Measurements from ENCODE around the gene TUBA8. TPM values are rescaled to one million over a fixed set of nuclear protein-coding genes. Genes with fewer than 3 reads are reported as not detected.

The TUBA8 gene
- total RNA-seq, 4 donors from 2014 or later = 7.5 to 16.5 (median 14.0) TPM

- H3K4me3 ChIP-seq = no peak overlapping the region
- H3K36me3 ChIP-seq = peaks cover 24 to 59% (median 50%) of the 10 kb centered on the region in 4 donors
- no peaks in the 10 kb centered on the region for H3K9me3 ChIP-seq
- intact Hi-C loops (cut with DNase I) = no loop called here
- DNase-seq (ENCODE audit: extremely low spot score) = no peak
- WGBS = 89% methylated on average over 8 of the region's 8 CpGs
- peak overlapping the region; percentile 84 to 90 (median 89) for H3K27ac ChIP-seq (replicated peaks in 1 of 4)
- TF ChIP-seq, protein P1, sequence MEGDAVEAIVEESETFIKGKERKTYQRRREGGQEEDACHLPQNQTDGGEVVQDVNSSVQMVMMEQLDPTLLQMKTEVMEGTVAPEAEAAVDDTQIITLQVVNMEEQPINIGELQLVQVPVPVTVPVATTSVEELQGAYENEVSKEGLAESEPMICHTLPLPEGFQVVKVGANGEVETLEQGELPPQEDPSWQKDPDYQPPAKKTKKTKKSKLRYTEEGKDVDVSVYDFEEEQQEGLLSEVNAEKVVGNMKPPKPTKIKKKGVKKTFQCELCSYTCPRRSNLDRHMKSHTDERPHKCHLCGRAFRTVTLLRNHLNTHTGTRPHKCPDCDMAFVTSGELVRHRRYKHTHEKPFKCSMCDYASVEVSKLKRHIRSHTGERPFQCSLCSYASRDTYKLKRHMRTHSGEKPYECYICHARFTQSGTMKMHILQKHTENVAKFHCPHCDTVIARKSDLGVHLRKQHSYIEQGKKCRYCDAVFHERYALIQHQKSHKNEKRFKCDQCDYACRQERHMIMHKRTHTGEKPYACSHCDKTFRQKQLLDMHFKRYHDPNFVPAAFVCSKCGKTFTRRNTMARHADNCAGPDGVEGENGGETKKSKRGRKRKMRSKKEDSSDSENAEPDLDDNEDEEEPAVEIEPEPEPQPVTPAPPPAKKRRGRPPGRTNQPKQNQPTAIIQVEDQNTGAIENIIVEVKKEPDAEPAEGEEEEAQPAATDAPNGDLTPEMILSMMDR (IDR thresholded peaks at IDR 0.05) = no peak
- TF ChIP-seq EP300 (IDR thresholded peaks at IDR 0.05) (no peak), POLR2AphosphoS5 (IDR thresholded peaks at IDR 0.05) (no peak), POLR2A (IDR thresholded peaks at IDR 0.05; ENCODE audit: low read depth) (no peak)
- no peaks in the 10 kb centered on the region for H3K27me3 ChIP-seq
- H3K4me1 ChIP-seq = peaks cover 22 to 46% (median 40%) of the 10 kb centered on the region in 4 donors
Measured at GRCh38 chr22:18090286-18090685, 20.3 kb upstream of the TUBA8 start.

DNA sequence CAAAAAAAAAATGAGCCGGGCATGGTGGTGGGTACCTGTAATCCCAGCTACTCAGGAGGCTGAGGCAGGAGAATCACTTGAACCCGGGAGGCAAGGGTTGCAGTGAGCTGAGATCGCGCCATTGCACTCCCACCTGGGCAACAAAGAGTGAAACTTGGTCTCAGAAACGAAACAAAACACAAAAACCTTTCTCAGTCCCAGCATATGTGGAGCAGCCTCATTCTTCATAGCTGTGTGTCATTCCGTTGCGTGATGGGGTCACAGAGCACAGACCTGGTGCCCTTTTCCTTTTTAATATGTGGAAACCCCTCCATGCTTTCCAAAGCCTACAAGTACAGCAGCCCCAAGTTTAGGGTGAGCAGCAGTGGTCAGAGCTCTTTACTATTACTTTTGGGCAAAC is 19.1 kb upstream of the TUBA8 start:
- TF ChIP-seq POLR2A (IDR thresholded peaks at IDR 0.05; ENCODE audit: low read depth) = no peak
- no peak for TF ChIP-seq POLR2AphosphoS5 (IDR thresholded peaks at IDR 0.05)
- TF ChIP-seq, protein P1 (IDR thresholded peaks at IDR 0.05) = no peak
- TF ChIP-seq EP300 (IDR thresholded peaks at IDR 0.05) = no peak
- Histone ChIP-seq H3K4me1 (peaks cover 24 to 58% (median 49%) of the 10 kb centered on the region in 4 donors), H3K27me3 (no peaks in the 10 kb centered on the region), H3K36me3 (peaks cover 21 to 47% (median 38%) of the 10 kb centered on the region in 4 donors), H3K9me3 (no peaks in the 10 kb centered on the region), H3K27ac (replicated peaks in 1 of 4) (peak overlapping the region; percentile 84 to 90 (median 89)), H3K4me3 (peak overlapping the region; percentile 44 to 48 (median 45))
- intact Hi-C loops (cut with DNase I) = no loop called here
- WGBS = 56% methylated on average over 7 of the region's 7 CpGs
- DNase-seq (ENCODE audit: extremely low spot score) = no peak

DNA sequence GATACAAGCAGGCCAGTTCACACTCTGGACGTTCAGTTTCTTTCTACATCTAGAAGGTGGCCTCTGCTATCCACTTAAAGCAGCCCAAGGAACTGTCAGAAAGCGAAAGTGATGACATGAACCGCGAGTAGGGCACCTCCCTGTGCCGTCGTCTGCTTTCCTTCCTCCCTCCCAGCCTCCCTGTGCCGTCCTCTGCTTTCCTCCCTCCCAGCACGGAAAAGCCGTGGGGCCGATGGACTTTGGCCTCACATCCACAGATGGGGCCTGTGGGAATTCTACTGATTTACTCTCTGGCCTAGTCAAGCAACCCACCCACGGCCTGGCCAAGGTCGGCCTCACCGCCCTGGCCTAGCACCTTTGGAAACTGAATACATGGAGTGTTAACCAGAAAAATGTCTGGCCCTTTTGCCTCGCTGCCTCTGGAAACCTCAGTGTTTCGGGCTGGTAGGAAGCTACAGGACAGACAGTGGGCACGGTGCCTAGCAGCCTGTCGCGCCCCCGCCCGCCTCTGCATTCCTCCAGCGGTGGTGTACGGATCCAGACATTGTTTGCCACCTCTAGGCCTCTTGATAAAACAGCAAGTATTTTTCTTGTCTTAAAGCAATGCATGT is 18.6 kb upstream of the TUBA8 start:
- H3K27me3 ChIP-seq = no peaks in the 10 kb centered on the region
- H3K27ac ChIP-seq (replicated peaks in 1 of 4) = peak overlapping the region; percentile 84 to 90 (median 89)
- peak; percentile 93 for DNase-seq (ENCODE audit: extremely low spot score)
- peaks cover 24 to 62% (median 49%) of the 10 kb centered on the region in 4 donors for H3K4me1 ChIP-seq
- peaks cover 17 to 41% (median 34%) of the 10 kb centered on the region in 4 donors for H3K36me3 ChIP-seq
- intact Hi-C loops (cut with DNase I) = no loop called here
- TF ChIP-seq EP300 (IDR thresholded peaks at IDR 0.05) (no peak), POLR2A (IDR thresholded peaks at IDR 0.05; ENCODE audit: low read depth) (no peak), POLR2AphosphoS5 (IDR thresholded peaks at IDR 0.05) (peak; percentile 16 to 51)
- TF ChIP-seq, protein P1 (IDR thresholded peaks at IDR 0.05) = peak in 1 of 3 experiments; percentile 26
- no peaks in the 10 kb centered on the region for H3K9me3 ChIP-seq
- WGBS = 43% methylated on average over 22 of the region's 22 CpGs
- peak overlapping the region; percentile 44 to 48 (median 45) for H3K4me3 ChIP-seq

GRCh38 chr22:18093661-18094060 is 16.9 kb upstream of the TUBA8 start:
- intact Hi-C loops (cut with DNase I) = no loop called here

More at GRCh38 chr22:18093661-18094060, 16.9 kb upstream of the TUBA8 start:
- no peak overlapping the region for H3K4me3 ChIP-seq
- H3K9me3 ChIP-seq = no peaks in the 10 kb centered on the region
- no peak for TF ChIP-seq POLR2AphosphoS5 (IDR thresholded peaks at IDR 0.05)
- no peak for TF ChIP-seq POLR2A (IDR thresholded peaks at IDR 0.05; ENCODE audit: low read depth)
- TF ChIP-seq EP300 (IDR thresholded peaks at IDR 0.05) = no peak
- TF ChIP-seq, protein P1 (IDR thresholded peaks at IDR 0.05) = no peak
- DNase-seq (ENCODE audit: extremely low spot score) = no peak
- peaks cover 1 to 25% (median 18%) of the 10 kb centered on the region in 4 donors for H3K36me3 ChIP-seq
- H3K4me1 ChIP-seq = peaks cover 23 to 62% (median 49%) of the 10 kb centered on the region in 4 donors
- WGBS = 87% methylated on average over 6 of the region's 6 CpGs
- H3K27ac ChIP-seq (replicated peaks in 1 of 4) = peak overlapping the region; percentile 84 to 90 (median 89)
- no peaks in the 10 kb centered on the region for H3K27me3 ChIP-seq

Measured in esophagus muscularis mucosa (tissue), 4 donors.